ENCODE results near the gene SYT17.

Gene SYT17

GRCh38 chr16:19223235-19224170 lies 55.5 kb downstream of the SYT17 start:
- TF ChIP-seq, protein P1, sequence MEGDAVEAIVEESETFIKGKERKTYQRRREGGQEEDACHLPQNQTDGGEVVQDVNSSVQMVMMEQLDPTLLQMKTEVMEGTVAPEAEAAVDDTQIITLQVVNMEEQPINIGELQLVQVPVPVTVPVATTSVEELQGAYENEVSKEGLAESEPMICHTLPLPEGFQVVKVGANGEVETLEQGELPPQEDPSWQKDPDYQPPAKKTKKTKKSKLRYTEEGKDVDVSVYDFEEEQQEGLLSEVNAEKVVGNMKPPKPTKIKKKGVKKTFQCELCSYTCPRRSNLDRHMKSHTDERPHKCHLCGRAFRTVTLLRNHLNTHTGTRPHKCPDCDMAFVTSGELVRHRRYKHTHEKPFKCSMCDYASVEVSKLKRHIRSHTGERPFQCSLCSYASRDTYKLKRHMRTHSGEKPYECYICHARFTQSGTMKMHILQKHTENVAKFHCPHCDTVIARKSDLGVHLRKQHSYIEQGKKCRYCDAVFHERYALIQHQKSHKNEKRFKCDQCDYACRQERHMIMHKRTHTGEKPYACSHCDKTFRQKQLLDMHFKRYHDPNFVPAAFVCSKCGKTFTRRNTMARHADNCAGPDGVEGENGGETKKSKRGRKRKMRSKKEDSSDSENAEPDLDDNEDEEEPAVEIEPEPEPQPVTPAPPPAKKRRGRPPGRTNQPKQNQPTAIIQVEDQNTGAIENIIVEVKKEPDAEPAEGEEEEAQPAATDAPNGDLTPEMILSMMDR (IDR thresholded peaks at IDR 0.05; ENCODE audit: control insufficient read depth, extremely low read depth, insufficient read depth): peak; percentile 88
- no peak overlapping the region for H3K4me3 ChIP-seq (ENCODE audit: low read depth, low read length)
- DNase-seq (ENCODE audit: low read depth): peak; percentile 10

DNA sequence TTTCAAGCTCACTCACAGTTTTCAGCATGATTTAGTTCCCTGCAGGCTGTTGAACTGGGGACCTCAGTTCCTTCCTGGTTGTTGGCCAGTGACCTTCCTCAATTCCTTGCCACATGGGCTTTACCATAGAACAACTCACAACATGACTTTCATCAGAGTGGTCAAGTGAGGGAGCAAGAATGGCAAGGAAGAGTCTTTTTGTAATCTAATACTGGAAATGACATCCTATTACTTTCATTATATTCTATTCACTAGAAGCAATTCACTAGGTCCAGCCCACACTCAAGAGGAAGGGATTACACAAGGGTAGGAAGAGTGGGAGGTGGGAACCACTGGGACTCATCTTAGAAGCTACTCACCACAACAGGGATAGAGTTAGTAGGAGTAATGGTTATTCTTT lies 57.6 kb downstream of the SYT17 start:
- H3K4me3 ChIP-seq (ENCODE audit: low read depth, low read length): no peak overlapping the region
- TF ChIP-seq, protein P1 (IDR thresholded peaks at IDR 0.05; ENCODE audit: control insufficient read depth, extremely low read depth, insufficient read depth): no peak
- no peak for DNase-seq (ENCODE audit: low read depth)

- DNase-seq (ENCODE audit: low read depth): no peak
- TF ChIP-seq, protein P1 (IDR thresholded peaks at IDR 0.05; ENCODE audit: control insufficient read depth, extremely low read depth, insufficient read depth): no peak
- H3K4me3 ChIP-seq (ENCODE audit: low read depth, low read length): no peak overlapping the region
These were observed 59.6 kb downstream of the SYT17 start for GRCh38 chr16:19227643-19228042.

DNA sequence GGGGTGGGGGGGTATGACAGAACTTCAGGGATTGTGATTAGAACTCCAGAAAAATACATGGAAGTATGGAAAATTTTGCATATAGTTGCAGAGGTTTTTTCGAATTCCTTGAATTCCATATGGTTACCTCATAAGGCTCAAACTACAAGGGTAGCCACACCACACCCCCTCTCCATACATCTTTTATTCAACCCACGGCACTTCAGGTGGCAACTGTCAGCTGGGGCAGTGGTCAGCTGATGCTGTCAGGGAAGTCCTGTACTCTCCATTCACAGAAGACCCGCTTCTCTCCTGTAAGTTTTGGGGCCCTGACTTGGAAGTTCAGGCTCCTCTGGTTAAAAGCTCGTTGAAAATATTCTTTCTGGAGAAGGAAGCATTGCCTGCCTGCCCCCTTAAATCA lies 60.0 kb downstream of the SYT17 start:
- DNase-seq (ENCODE audit: low read depth): no peak
- H3K4me3 ChIP-seq (ENCODE audit: low read depth, low read length): no peak overlapping the region
- TF ChIP-seq, protein P1 (IDR thresholded peaks at IDR 0.05; ENCODE audit: control insufficient read depth, extremely low read depth, insufficient read depth): no peak

DNA sequence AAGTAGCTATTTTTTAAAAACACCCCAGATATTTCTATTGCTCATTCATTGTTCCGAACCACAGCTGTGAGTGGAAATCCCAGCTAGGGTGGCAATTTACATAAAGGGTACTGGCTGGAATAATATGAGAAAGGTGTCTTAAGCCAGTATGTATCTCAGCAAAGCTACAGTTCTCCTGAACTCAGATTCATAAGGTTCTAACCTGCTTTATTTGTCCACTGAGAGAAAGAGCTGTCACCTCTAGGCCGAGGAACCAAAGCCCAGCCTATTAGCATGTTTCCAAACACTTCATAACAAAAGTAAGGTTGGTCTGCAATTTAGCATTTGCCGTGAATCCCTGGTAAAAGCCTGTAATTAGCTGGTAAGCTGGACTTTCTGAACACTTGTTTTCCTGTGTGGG lies 60.5 kb downstream of the SYT17 start:
- no peak overlapping the region for H3K4me3 ChIP-seq (ENCODE audit: low read depth, low read length)
- no peak for DNase-seq (ENCODE audit: low read depth)
- TF ChIP-seq, protein P1 (IDR thresholded peaks at IDR 0.05; ENCODE audit: control insufficient read depth, extremely low read depth, insufficient read depth): no peak

- TF ChIP-seq, protein P1 (IDR thresholded peaks at IDR 0.05; ENCODE audit: control insufficient read depth, extremely low read depth, insufficient read depth): no peak
- no peak for DNase-seq (ENCODE audit: low read depth)
- no peak overlapping the region for H3K4me3 ChIP-seq (ENCODE audit: low read depth, low read length)
These were observed 62.5 kb downstream of the SYT17 start for GRCh38 chr16:19230575-19230974.

Measured in LNCaP clone FGC (cell line).